Iris pigment epithelial cell (primary cell): ENCODE measurements around the gene WDR48.

Source experiments
- DNase-seq: peaks from one replicate; pipeline ENCODE4 v3.0.0-alpha.2; 2011; ENCODE audit warnings: low read depth

WDR48 gene

GRCh38 chr3:39124876-39125840 is 73.3 kb downstream of the WDR48 start:
- peak; percentile 51 for DNase-seq

DNA sequence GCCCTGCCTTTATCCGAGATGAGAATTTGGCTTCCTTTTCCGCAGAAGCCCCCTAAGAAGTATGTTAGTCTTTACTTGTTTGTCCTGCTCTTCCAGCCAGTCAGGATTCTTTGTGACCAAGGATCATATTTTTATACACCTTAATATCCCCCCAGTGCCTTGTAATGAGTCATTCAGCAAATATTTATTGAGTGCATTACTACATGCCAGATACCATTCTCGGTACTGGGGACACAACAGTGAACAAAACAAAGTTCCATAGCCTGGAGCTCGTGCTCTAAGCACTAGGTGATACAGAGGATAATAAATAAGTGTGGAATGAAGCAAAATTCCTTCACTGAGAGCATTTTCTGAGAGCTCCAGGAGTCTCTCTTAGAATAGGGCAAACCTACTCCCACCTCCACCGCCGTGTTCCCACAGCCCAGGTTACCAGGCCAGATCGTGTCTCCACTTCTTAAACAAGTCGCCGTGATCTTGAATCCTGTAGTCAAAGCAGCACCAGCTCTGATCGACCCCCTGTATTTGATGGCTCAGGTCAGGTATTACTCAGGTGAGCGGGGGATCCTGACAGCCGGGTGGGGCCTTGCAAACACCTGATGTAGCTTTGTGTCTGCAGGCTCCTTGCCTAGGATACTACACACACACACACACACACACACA is 74.2 kb downstream of the WDR48 start:
- DNase-seq, result peak; percentile 44

DNA sequence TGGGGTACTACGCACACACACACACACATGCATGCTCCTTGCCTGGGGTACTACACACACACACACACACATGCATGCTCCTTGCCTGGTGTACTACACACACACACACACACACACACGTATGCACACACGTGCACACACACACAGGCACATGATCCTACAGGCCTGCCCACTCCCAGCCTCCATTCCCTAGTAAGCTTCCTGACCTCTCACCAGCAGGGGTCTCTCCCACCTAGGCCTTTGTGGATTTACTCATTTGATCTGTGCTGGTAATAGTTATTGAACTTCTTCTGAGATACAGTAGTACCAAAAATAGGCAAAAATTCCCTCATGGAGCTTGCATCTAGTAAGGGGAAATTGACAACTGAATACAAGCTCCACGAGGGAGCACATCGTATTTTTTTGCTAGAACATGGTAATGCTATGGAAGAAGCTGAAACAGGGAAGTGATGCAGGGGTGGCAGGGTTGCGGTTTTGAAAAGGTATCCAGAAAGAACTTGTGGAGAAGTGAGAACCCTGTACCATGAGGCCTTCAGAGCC is 74.8 kb downstream of the WDR48 start:
- peak; percentile 43 for DNase-seq

GRCh38 chr3:39127269-39127907 is 75.6 kb downstream of the WDR48 start:
- no peak for DNase-seq

DNA sequence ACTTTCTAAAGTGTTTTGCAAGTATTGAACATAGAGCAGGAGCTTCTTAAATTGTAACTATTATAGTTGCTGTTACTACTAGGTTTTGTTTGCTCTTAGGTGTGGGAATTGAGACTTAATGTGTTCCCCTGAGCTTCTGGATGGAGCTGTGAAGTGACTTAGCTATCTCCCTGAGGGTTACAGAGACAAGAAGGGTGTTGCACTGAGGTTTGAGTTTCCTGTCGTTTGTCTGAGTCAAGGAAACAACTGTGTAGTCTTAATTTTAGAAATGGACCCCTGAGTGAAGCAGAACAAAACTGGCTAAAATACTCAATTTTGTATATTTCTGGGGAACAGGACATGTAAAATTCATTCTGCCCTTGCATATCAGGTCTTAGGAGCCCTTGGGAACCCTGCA is 76.1 kb downstream of the WDR48 start:
- DNase-seq, result no peak

GRCh38 chr3:39128951-39129350 is 77.1 kb downstream of the WDR48 start:
- DNase-seq, result no peak

GRCh38 chr3:39130026-39130425 is 78.2 kb downstream of the WDR48 start:
- no peak for DNase-seq

- DNase-seq, result no peak
These were observed 79.0 kb downstream of the WDR48 start for GRCh38 chr3:39130693-39131265.

DNA sequence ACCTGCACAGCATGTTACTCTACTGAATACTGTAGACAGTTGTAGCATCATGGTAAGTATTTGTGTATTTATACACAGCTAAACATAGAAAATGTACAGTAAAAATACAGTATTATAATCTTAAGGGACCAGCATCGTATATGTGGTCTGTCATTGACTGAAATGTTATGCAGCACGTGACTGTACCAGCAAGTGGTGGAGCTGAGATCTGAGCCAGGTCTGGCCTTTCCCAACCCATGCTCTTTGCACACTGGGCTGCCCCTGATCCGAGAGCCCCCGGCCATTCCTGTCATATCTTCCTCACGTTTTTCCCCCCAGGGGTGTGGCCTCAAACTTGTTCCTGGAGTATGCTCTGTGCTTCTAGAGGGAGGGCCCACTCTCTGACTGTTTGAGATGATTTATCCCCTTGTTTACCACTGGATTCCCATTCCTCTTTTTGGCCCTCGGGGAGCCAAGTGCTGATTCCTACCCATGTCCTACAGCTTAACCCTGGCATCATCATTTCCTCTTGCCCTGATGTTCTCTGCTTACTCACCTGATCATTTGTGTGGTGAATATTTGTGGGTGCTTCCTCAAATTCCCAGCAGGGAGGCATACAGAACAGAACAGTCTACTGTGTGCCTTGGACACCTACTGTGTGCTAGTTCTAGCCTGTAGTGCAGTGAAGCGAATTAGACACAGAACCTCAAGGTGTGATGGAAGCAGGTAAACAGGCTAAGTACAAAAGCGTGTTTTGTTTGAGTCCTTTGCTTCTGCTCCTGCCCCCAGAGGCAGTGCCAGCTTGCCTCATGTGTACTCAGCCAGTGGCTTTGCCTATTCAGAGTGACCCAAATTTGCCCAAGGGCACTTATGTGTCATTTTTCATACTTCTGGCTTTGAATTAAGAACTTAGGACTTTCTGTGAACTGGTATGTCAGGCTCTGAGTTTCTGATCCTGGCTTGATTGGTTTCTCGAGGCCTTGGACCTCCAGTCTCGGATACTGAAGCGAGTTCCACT is 80.6 kb downstream of the WDR48 start:
- DNase-seq, result no peak

DNA sequence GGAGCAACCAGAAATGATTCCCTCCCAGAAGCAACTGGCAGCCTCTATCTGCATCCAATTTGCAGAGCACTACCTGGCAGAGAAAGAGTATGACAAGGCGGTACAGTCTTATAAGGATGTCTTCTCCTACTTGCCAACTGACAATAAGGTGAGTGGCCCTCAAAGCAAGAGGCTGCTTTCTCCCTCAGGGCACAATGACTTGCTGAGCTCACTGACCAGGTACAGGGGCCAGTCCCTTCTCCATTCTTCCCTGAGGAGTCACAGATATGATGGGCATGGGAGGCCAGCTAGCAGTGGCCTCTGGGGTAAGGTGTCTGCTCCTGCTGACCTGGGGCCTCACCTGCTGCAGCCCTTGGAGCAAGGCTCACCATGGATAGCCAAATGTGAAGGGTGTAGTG is 81.3 kb downstream of the WDR48 start:
- no peak for DNase-seq

DNA sequence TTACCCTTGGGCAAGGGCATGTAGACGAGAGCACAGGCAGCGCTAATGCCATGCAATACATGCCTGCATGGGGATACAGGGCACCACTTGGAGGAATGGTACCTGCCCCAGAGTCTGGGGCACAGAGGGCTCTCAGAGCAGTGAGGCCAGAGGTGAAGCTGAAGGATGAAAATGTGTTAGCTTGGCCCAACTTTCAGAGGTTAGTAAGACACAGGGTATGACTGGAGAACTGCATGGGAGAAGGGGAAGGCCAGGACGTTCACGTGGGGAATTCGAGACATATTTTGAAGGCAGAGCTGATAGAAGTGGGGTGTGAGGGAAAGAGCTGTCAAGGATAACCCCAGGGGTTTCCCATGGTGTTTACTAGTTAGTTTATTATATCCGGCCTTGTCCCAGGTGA is 82.0 kb downstream of the WDR48 start:
- DNase-seq, result no peak

DNA sequence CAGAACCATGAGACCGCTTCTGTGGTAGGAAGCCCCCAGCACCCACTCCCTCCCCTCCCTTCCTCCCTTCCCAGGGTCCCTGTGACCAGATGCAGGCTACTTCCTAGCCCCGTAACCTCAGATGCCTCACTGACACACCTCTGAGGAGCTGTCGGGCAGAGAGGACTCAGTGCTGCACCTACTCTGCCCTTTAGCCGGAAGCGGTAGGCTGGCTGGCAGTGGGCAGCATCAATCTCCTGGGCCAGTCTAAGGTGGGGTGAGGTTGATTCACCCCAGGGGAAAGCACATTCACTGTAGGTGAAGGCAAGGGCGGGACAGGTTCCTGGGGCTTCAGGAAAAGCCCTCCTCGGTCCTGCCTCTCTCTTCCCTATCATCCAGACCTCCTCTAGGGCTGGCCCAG is 82.5 kb downstream of the WDR48 start:
- DNase-seq, result no peak

DNA sequence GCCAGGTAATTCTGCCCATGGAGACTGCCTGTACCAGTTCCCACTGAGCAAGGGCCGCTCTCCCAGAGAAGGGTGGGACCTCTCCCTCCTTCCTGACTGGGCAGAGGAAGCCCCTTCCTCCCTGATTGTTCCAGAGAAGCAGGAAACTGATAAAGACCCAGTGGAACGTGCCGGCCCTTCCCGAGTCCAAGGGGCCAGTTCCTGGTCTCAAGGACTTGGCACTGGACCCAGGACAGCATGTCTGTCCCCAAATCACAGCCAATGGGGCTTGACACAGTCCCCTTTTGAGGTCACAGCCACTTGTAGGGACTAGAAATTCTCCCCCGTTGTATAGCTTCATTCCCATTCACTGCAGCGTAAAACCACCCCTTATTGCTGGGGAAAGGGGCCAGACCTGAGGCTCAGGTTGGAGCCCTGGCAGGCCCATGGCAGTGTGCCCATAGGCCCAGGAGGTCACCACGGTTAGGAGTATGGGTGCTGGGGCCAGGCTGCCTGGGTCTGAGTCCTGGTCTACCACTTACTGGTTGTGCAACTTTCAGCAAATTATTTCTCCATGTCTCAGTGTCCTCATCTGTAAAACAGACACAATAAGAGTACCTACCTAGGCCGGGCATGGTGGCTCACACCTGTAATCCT is 83.5 kb downstream of the WDR48 start:
- DNase-seq, result no peak

DNA sequence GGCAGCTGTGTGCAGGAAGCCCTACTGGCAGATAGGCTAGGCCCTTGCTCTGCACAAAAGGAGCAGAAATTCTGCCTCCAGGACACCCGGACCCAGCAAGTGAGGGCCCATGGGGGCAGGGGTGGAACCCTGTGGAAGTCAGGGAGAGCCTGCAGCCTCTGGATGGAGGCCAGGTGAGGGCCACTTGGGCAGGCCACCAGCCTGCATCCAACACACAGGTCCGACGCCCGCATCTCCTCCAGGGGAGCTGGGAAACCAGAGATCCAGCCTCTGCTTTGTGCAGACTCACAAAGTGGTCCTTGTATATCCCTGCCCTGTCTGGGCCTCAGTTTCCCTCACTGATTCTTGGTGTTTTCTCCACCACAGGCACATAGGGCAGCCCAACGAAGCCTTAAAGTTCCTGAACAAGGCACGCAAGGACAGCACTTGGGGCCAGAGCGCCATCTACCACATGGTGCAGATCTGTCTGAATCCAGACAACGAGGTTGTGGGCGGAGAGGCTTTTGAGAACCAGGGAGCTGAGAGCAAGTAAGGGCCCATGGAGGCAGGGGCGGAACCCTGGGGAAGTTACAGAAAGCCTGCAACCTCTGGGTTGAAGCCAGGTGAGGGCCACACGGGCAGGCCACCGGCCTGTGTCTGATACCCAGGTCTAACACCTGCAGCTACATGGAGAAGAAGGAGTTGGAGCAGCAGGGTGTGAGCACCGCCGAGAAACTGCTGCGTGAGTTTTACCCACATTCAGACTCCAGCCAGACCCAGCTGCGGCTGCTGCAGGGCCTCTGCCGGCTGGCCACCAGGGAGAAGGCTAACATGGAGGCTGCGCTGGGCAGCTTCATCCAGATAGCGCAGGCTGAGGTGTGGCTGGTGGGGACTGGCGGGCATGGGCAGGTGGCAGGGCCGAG is 85.0 kb downstream of the WDR48 start:
- DNase-seq, result no peak

DNA sequence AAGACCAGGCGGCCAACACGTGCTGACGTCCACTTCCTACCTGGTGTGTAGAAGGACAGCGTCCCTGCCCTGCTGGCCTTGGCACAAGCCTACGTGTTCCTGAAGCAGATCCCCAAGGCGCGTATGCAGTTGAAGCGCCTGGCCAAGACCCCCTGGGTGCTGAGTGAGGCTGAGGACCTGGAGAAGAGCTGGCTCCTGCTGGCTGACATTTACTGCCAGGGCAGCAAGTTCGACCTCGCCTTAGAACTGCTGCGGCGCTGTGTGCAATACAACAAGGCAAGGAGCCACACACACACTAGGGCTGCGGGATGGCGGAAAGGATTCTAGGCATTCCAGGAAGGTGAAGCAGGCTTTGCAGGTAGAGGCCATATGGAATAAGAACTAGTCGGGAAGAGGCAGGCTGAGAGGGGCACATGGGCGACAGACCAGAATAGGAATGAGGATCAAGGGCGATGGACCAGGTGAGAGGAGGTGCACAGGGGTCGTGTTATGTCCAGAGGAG is 85.7 kb downstream of the WDR48 start:
- no peak for DNase-seq

DNA sequence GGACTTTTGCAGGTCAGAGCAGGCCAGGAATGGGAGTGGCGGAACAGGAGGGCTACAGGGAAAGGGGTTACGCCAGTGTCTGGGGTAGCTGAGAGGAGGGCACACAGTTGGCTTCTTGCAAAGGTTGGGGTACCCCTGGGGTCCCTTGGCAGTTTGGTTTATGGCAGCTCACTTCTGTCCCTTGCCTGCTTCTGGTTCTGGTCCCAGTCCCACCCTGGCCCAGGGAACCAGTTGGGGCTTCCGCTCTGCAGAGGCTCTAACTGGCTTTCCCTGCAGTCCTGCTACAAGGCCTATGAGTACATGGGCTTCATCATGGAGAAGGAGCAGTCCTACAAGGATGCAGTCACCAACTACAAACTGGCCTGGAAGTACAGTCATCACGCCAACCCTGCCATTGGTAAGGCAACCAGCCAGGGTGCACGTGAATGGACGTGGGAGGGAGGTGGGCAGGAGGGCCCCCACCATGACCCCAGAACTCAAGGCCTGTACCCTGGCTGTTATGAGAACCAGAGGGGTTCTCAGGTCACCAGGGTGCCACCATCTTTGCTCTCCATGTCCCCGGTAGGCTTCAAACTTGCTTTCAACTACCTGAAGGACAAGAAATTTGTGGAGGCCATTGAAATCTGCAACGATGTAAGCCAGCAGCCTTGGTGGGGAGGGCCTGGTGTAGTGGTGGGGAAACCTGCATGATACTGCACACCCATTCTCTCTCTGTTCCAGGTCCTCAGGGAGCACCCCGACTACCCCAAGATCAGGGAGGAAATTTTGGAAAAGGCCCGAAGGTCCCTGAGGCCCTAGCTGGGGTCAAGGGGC is 86.4 kb downstream of the WDR48 start:
- no peak for DNase-seq

DNA sequence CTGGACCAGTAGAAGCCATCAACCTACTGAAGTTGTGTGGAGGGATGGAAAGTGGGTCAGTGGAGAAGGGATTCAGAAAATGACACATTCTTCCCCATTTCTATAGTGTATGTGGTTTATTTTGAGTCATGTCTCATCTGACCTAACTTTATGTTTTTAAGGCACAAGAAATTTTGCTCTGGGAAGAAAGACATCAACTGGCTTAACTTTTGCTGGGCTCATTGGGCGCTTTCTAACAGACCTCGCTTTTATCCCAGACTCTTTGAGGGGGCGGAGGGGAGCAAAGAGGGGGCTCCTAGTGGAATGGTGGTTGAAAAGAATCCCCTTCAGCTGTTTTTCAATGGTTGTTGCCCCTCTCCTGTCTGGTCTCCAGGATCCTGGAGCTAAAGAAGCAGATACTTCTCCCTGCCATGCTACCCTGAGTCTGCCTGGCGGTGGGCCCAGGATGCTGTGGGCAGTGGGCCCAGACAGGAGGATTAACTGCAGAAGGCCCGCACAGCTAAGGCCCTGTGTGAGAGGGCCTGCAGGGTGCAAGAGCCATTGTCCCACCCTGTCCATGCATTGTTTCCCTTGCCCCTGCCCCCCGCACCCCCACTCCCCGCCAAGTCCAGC is 87.1 kb downstream of the WDR48 start:
- DNase-seq, result peak; percentile 51

- no peak for DNase-seq
These were observed 87.6 kb downstream of the WDR48 start for GRCh38 chr3:39139442-39139841.
